GM18867 (cell line): ENCODE data around the gene CRAMP1.
"Not testable (repeated sequence)": the region's sequence is repeated elsewhere in the genome, so short reads cannot be mapped to it uniquely, and the experiment has no call there.

Experiments used
- ATAC-seq: cut with Tn5 transposase; IDR thresholded peaks from one replicate; pipeline ENCODE4 v1.9.1; 2021; ENCODE audit warnings: mild to moderate bottlenecking, moderate library complexity; ENCODE audit not compliant: unreplicated experiment

The CRAMP1 gene

DNA sequence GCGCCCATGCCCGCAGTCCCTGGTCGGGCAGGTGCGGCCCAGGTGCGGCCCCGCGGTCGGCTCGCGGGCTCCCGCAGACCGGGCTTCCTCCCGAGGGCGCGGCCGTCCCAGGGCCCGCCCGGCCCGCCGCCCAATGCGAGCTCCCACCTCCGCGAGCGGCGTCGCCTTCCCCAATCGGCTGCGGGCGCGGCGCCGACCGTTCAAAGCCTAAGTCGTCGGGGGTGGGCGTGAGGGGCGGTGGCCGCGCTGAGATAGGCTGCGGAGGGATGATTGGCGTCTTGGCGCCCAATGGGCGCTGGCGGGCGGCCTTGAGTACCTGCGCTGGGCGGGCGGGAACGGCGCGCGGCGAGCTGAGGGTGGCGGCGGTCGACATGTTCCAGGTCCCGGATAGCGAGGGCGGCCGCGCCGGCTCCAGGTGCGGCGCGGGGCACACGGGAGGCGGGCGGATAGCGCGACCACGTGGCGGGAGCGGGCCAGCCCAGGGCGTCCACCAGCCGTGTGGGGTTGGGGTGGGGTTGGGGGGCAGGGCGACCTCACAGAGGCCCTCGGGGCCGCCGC is 65.9 kb downstream of the CRAMP1 start, which contains the start of gene JPT2:
Gene JPT2, plus strand, starts transcription at position 338 of the 558 bp plus-strand sequence. Its CDS starts 34 bp downstream, at position 372.
- peak; percentile 91 for ATAC-seq

DNA sequence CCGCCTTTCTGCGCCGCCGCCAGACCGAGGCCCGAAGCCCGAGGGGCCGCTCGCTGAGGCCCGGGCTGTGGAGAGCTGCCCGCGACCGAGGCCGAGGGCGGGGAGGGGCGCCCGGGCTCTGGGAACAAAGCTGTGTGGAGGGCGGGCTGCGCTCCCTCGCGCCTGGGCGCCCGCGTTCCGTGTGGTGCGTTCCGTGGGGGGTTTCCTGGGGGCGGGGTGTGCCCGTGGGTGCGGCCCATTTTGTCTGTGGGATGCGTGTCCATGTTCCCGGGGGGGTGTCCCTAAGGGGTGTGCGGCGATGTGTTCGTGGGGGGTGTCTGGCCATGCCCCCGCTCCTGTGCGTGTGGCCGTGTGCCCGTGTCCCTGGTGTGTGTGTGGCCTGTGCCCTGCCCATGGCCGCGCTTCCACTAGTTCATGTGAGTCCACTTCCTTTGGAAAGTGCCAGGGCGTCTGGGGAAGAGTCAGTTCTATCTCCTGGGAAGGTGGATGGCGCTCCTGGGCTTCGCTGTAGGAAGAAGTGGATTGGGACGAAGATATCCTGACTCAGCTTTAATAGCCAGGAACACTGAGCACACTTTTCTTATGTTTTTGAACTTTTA is 66.4 kb downstream of the CRAMP1 start:
- no peak for ATAC-seq

DNA sequence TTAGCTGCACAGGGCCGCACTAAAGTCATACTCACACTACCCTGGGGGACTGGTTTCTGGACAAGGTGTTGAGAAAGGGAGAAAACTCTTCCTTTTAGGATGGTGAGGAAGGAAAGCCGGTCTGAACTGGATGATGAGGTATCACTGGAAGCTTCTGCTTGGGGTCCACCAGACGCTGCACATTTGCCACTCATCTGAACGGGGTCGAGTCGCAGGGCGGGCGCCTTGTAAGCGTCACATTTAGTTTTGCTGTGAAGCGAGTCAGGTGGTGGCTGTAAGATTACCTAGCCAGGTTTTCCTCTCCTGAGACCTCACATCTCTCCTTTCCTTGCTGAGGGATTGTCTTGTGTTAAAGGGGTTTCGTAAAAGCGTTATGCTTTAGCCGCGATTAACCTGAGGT is 68.2 kb downstream of the CRAMP1 start:
- ATAC-seq: no peak

GRCh38 chr16:1681032-1681431 is 68.9 kb downstream of the CRAMP1 start:
- no peak for ATAC-seq

GRCh38 chr16:1687427-1688316 is 75.5 kb downstream of the CRAMP1 start:
- ATAC-seq: no peak

DNA sequence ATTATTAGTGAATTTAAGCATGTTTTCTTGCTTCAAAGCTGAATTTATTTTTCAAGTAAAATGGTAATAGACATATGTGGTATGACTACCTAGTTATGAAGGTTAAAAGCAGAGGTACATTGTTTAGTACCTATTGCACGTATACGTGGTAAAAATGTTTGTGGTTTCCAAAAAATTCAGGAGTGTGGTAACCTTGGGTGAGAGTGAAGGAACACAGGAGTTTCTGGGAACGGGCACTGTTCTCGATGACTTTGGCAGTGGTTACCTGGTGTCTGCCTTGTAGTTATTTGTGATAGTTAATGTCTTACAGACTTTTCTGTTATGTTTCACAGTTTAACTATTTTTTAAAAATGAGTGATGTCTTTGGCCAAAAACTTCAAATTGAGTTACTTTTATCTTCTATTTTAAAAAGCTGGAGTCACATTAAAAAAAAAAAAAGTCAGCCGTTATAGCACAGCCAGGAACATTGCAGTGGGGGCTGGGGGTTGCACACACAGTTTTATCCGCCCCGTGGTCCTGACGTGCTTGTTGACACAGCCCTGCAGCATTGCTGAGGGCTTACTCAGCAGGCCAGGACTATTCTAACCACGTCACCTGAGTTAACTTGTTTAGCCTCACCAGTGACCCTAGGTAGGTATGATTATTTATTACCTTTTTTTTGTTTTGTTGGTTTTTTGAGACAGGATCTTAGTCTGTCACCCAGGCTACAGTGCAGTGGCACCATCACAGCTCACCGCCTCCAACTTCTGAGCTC is 76.8 kb downstream of the CRAMP1 start:
- ATAC-seq: no peak

- ATAC-seq: no peak
These were observed 77.7 kb downstream of the CRAMP1 start for GRCh38 chr16:1689853-1690252.

DNA sequence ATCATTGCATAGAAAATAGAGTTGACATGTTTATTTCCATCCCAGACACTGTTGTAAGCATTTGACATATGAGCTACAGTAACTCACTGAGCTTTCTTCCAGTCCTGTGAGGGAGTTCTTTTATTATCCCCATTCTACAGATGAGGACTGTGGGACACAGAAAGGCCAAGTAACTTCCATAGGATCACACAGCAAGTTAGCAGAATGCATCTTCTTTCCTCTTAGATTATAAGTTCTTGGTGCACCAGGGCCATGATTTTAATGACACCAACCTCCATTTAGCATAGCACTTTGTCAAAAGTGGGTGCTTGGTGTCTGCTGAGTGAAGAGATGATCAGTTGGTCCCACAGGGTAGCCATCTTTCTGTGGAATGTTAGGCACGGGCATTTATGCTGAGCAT is 78.7 kb downstream of the CRAMP1 start:
- no peak for ATAC-seq

- ATAC-seq: no peak
These were observed 79.1 kb downstream of the CRAMP1 start for GRCh38 chr16:1691276-1691675.

- ATAC-seq: no peak
These were observed 79.8 kb downstream of the CRAMP1 start for GRCh38 chr16:1691956-1692355.

DNA sequence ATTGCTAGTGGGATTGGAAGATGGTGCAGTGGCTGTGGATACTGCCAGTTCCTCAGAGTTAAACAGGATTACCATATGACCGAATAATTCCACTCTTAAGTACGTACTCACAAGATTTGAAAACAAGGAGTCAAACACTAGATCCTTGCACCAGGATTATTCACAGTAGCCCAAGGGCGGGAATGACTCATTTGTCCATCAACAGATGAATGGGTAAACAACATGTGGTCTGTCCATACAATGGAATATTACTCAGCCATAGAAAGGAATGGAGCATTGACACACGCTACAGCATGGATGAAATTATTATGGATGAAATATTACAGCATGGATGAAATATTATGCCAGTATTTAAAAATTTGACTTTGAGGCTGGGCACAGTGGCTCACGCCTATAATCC is 84.7 kb downstream of the CRAMP1 start:
- ATAC-seq: no peak

- ATAC-seq: no peak
These were observed 86.5 kb downstream of the CRAMP1 start for GRCh38 chr16:1698680-1699079.

DNA sequence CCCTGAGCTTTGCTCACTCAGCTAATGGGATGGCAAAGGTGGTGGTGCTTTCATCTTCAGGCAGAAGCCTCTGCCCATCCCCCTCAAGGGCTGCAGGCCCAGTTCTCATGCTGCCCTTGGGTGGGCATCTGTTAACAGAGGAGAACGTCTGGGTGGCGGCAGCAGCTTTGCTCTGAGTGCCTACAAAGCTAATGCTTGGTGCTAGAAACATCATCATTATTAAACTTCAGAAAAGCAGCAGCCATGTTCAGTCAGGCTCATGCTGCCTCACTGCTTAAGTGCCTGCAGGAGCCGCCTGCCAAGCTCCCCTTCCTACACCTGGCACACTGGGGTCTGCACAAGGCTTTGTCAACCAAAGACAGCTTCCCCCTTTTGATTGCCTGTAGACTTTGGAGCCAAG is 88.1 kb downstream of the CRAMP1 start:
- no peak for ATAC-seq

- no peak for ATAC-seq
These were observed 89.2 kb downstream of the CRAMP1 start for GRCh38 chr16:1701216-1701878.

- not testable (repeated sequence) for ATAC-seq
These were observed 93.1 kb downstream of the CRAMP1 start for GRCh38 chr16:1705324-1705687.

GRCh38 chr16:1705688-1706385 is 93.7 kb downstream of the CRAMP1 start, which contains the start of gene MAPK8IP3:
MAPK8IP3 (plus strand) TSS chr16:1706195; CDS start chr16:1706340, 145 bp downstream.
- ATAC-seq: peak; percentile 84

- ATAC-seq: peak; percentile 18
These were observed 94.4 kb downstream of the CRAMP1 start for GRCh38 chr16:1706386-1707192.

DNA sequence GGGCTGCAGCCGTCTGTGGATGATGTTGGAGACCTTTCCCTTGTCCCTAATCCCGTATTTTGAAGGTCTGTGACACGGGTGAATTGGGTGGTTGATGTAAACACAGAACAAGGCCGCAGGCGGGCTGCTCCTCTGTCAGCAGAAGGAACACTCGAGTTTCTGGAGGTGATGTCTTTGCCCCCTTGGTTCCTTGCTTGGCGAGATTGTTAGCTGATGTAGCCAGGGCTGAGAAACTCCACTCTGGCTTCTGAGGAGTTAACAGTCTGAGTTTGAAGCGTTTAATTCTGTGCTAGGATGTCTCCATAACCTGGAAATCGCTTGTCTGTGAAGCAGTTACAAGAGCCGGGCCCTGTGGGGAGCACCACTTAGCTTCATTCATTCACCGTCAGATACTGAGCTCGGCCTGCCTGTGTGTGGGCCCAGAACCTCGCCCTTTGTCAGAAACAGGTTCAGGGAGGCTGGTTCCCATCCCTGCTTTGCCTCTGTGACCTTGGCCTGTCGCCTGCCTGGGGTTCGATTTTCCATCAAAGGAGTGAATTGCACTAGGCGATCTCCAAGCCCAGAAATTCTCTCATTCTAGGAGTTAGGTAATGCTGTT is 95.1 kb downstream of the CRAMP1 start:
- no peak for ATAC-seq
